Measurements from ENCODE around the gene CCDC154.

- TF ChIP-seq CTCF (optimal IDR thresholded peaks at IDR 0.05 in 1 of 3, IDR thresholded peaks at IDR 0.05 in 1 of 3, conservative IDR thresholded peaks at IDR 0.05 in 1 of 3; ENCODE audit: extremely low read depth in 1 of 3, insufficient read depth in 2 of 3, low read length in 3 of 3) (no peak), EZH2 (IDR thresholded peaks at IDR 0.05; ENCODE audit: low read length) (no peak)
These were observed 2.1 kb upstream of the CCDC154 start for GRCh38 chr16:1446296-1447080.
